WTC11 (cell line): ENCODE data around the gene AK8.

Experiments used
- CDX4 ChIP-seq: fragments of 250-450 bp; sonication (Bioruptor Pico); IDR thresholded peaks from 2 replicates; pipeline ENCODE4 v1.9.0; 2021; ENCODE audit warnings: moderate library complexity, mild to moderate bottlenecking, inconsistent platforms, borderline replicate concordance
- MYBL2 ChIP-seq: sonication (generic); formaldehyde crosslinking; IDR thresholded peaks from 2 replicates; pipeline ENCODE4 v1.8.1; 2023; ENCODE audit warnings: mild to moderate bottlenecking, moderate library complexity, missing genetic modification reagents
- TF ChIP-seq, protein P1 (sequence below): fragments of 200-600 bp; IDR thresholded peaks from 2 replicates; pipeline ENCODE4 v1.8.0; 2022; ENCODE audit warnings: antibody characterized with exemption
- TF ChIP-seq, protein P2 (sequence below): sonication (generic); formaldehyde crosslinking; IDR thresholded peaks from 2 replicates; pipeline ENCODE4 v1.8.0; 2022; ENCODE audit warnings: mild to moderate bottlenecking, missing genetic modification reagents

- TF ChIP-seq, protein P1, sequence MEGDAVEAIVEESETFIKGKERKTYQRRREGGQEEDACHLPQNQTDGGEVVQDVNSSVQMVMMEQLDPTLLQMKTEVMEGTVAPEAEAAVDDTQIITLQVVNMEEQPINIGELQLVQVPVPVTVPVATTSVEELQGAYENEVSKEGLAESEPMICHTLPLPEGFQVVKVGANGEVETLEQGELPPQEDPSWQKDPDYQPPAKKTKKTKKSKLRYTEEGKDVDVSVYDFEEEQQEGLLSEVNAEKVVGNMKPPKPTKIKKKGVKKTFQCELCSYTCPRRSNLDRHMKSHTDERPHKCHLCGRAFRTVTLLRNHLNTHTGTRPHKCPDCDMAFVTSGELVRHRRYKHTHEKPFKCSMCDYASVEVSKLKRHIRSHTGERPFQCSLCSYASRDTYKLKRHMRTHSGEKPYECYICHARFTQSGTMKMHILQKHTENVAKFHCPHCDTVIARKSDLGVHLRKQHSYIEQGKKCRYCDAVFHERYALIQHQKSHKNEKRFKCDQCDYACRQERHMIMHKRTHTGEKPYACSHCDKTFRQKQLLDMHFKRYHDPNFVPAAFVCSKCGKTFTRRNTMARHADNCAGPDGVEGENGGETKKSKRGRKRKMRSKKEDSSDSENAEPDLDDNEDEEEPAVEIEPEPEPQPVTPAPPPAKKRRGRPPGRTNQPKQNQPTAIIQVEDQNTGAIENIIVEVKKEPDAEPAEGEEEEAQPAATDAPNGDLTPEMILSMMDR = no peak
- no peak for TF ChIP-seq MYBL2 (CRISPR knock-in tag)
- no peak for TF ChIP-seq CDX4 (CRISPR knock-in tag)
- TF ChIP-seq, protein P2, sequence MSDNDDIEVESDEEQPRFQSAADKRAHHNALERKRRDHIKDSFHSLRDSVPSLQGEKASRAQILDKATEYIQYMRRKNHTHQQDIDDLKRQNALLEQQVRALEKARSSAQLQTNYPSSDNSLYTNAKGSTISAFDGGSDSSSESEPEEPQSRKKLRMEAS = no peak
Measured at GRCh38 chr9:132837501-132838286, 40.4 kb downstream of the AK8 start.
